Activated CD4-positive, CD25-positive, alpha-beta regulatory T cell treated with anti-CD3 and anti-CD28 coated beads, Interleukin-2, amount 50 U/mL, for 16 hours (primary cell): ENCODE data around the gene KPRP.

Experiments
- DNase-seq: peaks from one replicate; pipeline ENCODE4 v3.0.0-alpha.2; 2020; ENCODE audit warnings: low read depth, low spot score

The KPRP gene, protein sequence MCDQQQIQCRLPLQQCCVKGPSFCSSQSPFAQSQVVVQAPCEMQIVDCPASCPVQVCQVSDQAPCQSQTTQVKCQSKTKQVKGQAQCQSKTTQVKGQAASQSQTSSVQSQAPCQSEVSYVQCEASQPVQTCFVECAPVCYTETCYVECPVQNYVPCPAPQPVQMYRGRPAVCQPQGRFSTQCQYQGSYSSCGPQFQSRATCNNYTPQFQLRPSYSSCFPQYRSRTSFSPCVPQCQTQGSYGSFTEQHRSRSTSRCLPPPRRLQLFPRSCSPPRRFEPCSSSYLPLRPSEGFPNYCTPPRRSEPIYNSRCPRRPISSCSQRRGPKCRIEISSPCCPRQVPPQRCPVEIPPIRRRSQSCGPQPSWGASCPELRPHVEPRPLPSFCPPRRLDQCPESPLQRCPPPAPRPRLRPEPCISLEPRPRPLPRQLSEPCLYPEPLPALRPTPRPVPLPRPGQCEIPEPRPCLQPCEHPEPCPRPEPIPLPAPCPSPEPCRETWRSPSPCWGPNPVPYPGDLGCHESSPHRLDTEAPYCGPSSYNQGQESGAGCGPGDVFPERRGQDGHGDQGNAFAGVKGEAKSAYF

DNA sequence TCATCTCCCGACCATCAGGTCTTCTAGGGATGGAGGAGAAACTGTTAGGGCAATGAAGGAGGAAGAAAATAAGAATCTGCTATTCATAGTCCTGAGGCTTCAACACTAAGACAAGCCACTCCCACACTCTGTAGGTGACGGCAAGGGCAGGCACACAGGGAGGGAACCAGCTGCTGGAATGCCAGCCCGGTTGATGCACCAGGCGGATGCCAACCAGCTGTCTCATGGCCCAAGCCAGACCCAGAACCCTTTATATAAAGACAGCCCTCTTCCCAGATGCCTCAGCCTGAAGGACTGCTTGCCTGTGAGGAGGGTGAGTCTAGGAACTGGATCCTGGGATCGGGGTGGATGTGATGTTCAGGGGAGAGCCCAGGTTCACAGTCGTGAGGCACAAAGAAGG, at the start of gene KPRP:
Gene KPRP (plus strand): TSS at position 279 of the 400 bp plus-strand sequence. CDS start 1,564 bp downstream, outside the sequence.
- no peak for DNase-seq

GRCh38 chr1:152718238-152718637, 39.6 kb upstream of the KPRP start:
- no peak for DNase-seq

- no peak for DNase-seq
Measured at GRCh38 chr1:152725261-152725660, 32.6 kb upstream of the KPRP start.

DNA sequence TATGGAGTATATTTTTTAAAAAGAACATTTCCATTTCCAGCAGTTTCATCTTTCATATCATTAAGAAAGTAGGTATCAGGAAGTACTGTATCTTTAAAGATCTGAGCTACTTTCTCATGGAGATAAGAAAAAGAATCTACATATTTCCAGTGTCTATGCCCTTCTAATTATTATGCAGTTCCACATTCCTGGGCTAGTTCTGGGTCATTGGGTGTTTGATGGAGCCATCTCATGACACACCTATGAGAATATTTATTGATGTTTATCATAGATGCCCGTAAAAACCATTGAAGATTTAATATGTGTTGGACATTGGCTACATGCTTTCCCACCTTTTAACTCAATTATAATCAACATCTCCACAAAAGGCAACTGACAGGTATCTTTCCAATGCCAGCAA, 28.8 kb upstream of the KPRP start:
- DNase-seq, result no peak

DNA sequence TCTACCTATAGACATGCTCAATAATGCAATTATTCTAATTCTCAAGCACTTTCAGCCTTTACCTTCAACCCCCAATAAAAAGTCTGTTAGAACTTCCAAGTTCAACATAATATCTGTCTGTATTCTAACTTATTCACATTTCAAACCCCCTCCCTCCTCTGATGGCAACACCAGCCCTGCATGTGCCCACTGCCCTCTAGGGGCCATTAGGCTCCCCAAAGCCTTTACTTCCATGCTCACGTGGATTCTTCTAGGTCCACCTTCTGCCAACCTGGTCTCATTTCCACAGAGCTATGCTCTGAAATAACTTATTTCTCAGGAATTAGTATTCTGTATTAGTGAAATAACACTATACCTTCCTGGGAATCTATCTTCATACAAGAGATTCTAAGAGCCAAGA, 22.2 kb upstream of the KPRP start:
- no peak for DNase-seq

DNA sequence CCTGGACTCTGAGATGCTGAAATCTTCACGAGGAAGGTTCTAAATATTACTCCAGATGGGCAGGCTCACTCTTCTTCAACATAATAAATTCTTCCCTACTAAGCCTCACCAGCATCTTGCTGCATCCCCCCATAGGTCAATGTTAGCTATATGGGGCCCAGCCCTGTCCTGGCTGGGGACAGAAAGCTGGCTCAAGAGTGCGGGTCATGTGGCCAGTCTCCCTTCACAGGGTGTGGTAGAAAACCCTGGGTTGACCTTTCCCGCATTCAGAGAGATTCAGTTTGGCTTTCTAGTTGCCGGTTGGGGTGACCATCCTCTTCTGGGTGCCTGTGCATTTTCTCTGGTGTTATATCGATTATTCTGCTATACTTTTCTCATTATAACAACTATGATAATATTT, 19.8 kb upstream of the KPRP start:
- no peak for DNase-seq

- no peak for DNase-seq
Measured at GRCh38 chr1:152739841-152740240, 18.0 kb upstream of the KPRP start.

GRCh38 chr1:152741656-152742055, 16.2 kb upstream of the KPRP start:
- DNase-seq, result no peak

DNA sequence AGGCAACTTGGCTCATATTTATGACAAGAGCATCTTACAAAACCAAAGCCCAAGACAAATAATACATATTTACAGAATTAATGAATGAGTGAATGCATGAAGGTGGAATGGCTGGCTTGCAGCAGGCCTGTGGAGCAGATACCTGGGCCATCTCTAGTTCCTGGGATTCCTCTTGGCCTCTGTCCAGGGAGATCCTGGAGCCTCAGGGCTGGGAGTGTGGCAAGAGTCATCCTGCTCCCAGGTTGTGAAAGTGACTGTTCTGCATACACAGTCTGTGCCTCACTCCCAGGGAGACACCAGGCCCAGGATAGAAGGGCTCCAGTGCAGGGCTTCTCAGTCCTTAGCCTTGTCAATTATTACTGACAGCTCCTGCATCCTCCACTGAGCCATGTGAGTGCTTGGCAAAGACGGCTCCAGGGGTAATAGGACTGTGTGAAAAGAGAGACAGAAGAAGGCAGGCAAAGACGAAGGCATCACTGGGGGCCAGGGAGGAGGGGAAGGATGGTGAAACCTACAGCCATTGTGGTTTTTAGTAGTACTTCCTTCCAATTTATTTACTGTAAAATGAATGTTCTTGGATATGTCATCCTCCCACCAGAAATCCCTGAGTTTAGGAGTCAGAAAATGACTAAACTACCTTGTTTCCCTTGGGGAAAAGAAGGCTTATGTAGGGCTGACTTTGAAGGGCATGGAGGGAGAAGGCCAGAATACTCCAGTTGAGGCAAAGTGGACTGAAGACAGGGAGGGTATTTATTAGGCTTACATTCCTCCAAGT, 14.3 kb upstream of the KPRP start:
- no peak for DNase-seq

DNA sequence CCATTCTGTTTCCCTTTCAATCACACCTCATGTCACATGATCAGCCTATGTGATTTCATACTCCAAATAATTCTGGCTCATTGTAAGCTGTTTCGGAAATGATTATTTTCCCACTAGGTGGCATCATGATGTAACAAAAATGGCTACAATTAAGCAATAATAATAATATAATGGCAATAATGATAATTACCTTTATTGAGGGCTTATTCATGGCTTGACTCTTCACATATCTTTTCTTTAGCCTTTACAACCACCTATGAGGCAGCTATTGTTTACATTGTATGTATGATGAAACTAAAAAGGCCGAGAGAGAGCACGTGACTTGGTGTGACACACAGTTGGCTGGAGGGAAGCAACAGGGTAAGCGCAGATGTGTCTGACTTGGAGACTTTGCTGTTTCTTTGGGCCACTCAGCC, 12.5 kb upstream of the KPRP start:
- DNase-seq, result no peak

DNA sequence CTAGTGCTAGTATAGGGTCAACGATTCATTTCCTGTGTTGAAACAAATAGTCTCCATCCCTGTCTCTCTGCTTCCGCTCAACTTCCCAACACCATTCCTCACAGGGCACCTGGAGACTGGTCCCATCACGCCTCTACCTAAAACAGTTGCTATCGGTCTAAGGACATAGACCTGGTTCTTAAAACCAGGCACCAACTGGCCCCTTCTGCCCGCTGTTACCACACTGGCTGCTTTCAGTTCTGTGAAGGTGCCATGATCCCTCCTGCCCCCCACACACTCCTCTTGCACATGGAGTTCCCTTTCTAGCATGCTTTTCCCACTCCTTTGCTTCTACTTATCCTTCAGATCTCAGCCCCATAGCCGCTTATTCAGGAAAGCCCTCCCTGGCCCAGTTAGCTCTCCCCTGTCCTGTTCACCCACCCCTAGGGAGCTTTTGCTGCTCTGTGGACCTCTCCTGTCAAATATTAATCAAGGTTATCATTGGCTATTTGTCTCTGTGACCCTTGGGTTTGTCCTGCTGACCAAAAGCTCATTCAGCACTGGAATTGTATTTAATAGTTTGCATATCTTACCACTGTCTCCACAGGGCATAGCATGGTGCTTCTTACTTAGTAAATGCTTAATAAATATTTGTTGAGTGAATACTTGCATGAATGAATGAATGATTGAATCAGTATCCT, 11.9 kb upstream of the KPRP start:
- no peak for DNase-seq

GRCh38 chr1:152747831-152748230, 10.0 kb upstream of the KPRP start:
- no peak for DNase-seq

- no peak for DNase-seq
Measured at GRCh38 chr1:152752225-152752624, 5.6 kb upstream of the KPRP start.

DNA sequence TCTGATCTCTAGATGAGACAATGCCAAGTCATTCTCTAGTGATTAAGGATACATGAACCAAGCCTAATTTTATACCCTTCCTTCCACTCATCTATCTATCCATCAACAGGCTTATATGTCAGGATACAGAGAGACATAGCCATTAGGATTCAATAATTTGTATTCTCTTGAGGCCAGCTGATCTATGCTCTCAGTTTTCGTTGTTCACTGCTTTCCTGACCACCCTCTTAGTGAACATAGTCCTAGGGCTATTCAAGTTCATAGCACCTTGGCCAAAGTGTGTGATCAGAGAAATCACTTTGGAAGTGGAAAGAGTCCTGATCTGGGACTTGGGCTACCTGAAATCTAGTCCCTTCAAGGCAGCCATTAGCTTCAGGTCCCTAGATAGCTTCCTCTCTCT, 4.2 kb upstream of the KPRP start:
- no peak for DNase-seq

- DNase-seq, result no peak
Measured at GRCh38 chr1:152756872-152757271, 953 bp upstream of the KPRP start.

- DNase-seq, result no peak
Measured at GRCh38 chr1:152758636-152759035, 811 bp downstream of the KPRP start.

DNA sequence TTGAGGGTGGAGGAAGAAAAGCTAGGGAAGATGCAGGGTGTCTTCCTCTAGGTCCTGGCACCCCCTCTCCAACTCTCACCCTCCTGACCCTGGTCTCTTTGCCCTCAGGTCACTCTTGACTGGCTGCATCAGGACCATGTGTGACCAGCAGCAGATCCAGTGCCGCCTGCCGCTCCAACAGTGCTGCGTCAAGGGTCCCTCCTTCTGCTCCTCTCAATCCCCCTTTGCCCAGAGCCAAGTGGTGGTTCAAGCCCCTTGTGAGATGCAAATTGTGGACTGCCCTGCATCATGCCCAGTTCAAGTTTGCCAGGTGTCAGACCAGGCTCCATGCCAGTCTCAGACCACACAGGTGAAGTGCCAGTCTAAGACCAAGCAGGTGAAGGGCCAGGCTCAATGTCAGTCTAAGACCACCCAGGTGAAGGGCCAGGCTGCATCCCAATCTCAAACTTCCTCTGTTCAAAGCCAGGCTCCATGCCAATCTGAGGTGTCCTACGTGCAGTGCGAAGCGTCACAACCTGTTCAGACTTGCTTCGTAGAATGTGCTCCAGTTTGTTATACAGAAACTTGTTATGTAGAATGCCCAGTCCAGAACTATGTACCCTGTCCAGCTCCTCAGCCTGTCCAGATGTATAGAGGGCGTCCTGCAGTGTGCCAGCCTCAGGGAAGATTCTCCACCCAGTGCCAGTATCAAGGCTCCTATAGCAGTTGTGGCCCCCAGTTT, 1.8 kb downstream of the KPRP start:
- no peak for DNase-seq

DNA sequence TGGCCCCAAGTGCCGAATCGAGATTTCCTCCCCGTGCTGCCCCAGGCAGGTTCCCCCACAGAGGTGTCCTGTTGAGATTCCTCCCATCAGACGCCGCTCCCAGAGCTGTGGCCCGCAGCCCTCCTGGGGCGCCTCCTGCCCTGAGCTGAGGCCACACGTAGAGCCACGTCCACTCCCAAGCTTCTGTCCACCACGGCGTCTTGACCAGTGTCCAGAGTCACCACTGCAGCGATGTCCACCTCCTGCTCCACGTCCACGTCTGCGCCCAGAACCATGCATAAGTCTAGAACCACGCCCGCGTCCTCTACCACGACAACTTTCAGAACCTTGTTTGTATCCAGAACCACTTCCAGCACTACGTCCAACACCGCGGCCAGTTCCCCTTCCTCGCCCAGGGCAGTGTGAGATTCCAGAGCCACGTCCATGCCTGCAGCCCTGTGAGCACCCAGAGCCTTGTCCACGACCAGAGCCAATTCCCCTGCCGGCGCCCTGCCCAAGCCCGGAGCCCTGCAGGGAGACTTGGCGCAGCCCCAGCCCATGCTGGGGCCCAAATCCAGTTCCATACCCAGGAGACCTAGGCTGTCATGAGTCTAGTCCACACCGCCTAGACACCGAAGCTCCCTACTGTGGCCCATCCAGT, 2.8 kb downstream of the KPRP start:
- DNase-seq, result no peak

DNA sequence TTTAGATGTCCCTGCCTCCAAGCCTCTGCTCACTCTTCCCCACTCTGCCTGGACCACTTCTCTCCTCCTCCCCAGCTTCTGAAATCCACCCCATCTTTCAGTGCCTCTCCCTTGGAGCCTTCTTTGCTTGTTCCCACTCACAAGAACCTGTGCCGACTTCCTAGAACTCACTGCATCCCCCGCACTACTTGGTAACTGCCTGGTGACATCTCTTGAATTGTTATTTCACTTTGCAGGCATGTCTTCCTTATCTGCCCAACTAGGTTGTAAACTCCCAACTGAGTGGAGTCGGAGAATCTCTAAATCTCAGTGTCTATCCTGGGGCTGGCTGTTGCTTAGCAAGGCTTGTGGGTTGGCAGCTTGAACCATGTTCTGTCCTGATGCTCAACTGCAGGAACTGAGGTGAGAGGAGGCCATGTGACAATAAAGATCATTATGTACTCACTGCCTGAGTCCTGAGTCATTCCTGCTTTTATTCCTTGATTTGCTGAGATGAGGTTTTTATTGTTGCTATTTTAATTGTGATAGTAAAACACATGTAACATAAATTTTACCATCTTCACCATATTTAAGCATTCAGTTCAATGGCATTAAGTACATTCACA, 3.9 kb downstream of the KPRP start:
- no peak for DNase-seq

- DNase-seq, result no peak
Measured at GRCh38 chr1:152768847-152769533, 11.2 kb downstream of the KPRP start.
